Kidney epithelial cell (primary cell): Measurements from ENCODE around the gene MMEL1. TPM values are rescaled to one million over a fixed set of nuclear protein-coding genes. Genes with fewer than 3 reads are reported as not detected.

Experiments used
- DNase-seq: peaks from one replicate; pipeline ENCODE4 v3.0.0-alpha.2; 2010; ENCODE audit warnings: low read depth
- H3K27me3 ChIP-seq: 2 replicates; pipeline ENCODE4 v1.6.0; 2011; ENCODE audit warnings: low read length; ENCODE audit not compliant: control insufficient read depth, insufficient read depth
- H3K36me3 ChIP-seq: 2 replicates; pipeline ENCODE4 v1.5.1; 2011; ENCODE audit warnings: low read length; ENCODE audit not compliant: control insufficient read depth, insufficient read depth
- H3K4me3 ChIP-seq: 2 replicates; pipeline ENCODE4 v1.5.1; 2011; ENCODE audit warnings: low read depth, mild to moderate bottlenecking, control low read depth, low read length
- CTCF ChIP-seq: IDR thresholded peaks from 2 replicates; pipeline ENCODE4 v1.5.1; 2011; ENCODE audit warnings: mild to moderate bottlenecking, moderate library complexity, low read length, control low read depth, inconsistent platforms; ENCODE audit not compliant: insufficient read depth, poor library complexity, severe bottlenecking
- total RNA-seq: library from RNA; depleted of rRNA; stranded (reverse); fragments of >200 nt; gene quantifications from 2 replicates; pipeline ENCODE4 v1.2.3, GENCODE V29; 2015

The MMEL1 gene
- total RNA-seq, 1 donor from 2014 or later, result not detected

DNA sequence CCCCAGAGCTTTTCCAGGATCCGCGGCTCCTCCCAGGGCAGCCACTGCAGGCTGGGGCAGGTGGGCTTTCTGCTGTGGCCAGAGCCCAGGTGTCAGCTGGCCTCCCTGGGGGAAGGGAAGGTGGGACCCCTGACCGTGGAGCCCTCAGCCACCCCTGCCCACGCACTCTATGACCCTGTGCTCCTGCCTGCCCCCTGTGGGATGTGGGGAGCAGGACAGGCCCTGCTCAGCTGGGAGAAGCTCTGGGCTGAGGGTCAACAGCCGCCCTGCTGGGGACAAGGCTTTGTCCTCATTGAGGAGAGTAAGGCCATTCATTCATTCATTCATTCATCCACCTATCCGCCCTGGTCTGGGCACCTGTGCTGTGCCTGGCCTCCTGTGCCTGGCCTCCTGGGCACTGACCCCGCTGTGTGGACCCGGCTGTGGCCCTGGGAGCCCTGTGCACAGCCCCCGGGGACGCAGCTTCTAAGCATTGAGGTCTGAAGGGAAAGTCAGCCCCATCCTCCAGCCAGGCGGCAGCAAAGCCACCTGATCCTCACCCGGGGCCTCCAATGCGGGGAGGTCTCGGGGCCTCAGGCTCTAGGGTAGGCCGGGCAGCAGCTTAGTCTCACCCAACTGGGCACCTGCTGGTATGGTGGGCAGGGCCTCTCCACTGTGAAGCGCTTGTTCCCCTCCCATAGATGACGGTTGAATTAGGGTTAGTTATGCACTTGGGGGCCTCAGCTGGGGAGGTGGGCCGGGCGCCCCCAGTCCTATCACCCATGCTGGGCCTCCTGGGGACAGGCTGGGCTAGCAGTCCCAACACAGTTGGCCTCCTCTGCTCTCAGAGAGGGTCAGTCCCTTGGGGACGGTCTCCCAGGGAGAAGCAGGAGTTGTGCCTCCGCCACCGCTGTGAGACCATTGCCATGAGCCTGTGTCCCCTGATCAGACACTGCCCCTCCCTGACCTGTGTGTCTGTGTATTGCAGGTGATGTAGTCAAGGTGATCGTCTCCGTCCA is 70.6 kb downstream of the MMEL1 start:
- Histone ChIP-seq H3K4me3 (no peak overlapping the region), H3K36me3 (no peaks in the 10 kb centered on the region), H3K27me3 (peaks cover 6% of the 10 kb centered on the region)
- no peak for DNase-seq
- peak; percentile 25 for TF ChIP-seq CTCF

DNA sequence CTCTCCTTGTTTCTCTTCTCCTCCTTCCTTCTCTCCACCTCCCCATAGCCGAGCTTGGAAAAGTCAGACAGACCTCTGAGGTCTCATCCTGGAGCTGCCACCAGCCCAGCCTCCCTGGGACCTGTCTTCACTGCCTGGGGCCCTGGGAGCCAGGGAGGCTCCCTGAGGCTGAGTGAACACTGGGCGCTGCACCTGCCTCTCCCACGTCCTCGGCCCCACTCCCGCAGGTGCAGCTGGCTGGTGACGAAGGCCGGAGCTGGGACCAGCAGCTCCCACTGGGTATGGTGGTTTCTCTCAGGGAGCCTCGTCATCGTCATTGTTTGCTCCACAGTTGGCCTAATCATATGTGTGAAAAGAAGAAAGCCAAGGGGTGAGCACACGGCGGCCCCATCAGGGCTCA is 71.4 kb downstream of the MMEL1 start:
- no peak for DNase-seq
- H3K36me3 ChIP-seq, result no peaks in the 10 kb centered on the region

GRCh38 chr1:2560299-2561073 is 72.3 kb downstream of the MMEL1 start:
- Histone ChIP-seq H3K27me3 (peaks cover 7% of the 10 kb centered on the region), H3K4me3 (no peak overlapping the region), H3K36me3 (no peaks in the 10 kb centered on the region)
- no peak for TF ChIP-seq CTCF
- DNase-seq, result no peak

More for the DNA sequence above, 71.4 kb downstream of the MMEL1 start:
- no peak for TF ChIP-seq CTCF
- Histone ChIP-seq H3K4me3 (no peak overlapping the region), H3K27me3 (peaks cover 6% of the 10 kb centered on the region)

DNA sequence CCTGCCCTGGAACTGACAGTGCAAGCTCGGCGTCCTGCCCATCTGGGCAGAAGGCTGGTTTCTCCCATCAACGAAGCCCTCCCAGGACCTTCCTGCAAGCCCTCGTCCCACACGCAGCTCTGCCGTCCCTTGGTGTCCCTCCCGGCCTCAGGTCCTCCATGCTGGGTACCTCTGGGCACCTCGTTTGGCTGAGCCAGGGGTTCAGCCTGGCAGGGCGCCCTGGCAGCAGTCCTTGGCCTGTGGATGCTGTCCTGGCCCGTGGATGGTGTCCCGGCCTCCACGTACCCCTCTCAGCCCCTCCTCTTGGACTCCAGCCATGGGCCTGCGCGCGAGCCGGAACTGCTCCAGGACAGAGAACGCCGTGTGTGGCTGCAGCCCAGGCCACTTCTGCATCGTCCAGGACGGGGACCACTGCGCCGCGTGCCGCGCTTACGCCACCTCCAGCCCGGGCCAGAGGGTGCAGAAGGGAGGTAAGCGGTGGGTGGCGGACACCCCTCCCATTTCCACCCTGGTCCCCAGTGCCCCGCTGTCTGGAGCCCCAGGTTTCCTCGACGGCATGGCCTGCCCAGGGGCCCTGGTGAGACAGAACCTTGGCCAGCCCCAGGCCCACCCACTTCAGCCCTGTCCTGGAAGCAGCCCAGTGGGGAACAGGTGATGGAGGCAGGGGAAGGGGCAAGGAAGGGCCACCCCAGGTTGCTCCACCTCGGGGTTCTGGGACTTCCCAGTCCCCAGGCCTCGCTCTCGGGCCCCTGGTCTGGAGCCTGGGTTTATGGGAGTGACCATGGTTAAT is 73.1 kb downstream of the MMEL1 start:
- Histone ChIP-seq H3K4me3 (no peak overlapping the region), H3K36me3 (no peaks in the 10 kb centered on the region), H3K27me3 (peaks cover 10% of the 10 kb centered on the region)
- no peak for TF ChIP-seq CTCF
- no peak for DNase-seq

GRCh38 chr1:2558861-2559260 is 74.0 kb downstream of the MMEL1 start:
- TF ChIP-seq CTCF, result no peak
- no peak for DNase-seq
- H3K36me3 ChIP-seq, result no peaks in the 10 kb centered on the region
- H3K4me3 ChIP-seq, result no peak overlapping the region
- peaks cover 10% of the 10 kb centered on the region for H3K27me3 ChIP-seq
